ENCODE data around the gene TNP2. TPM values are rescaled to one million over a fixed set of nuclear protein-coding genes. Genes with fewer than 3 reads are reported as not detected.

Gene TNP2
- total and polyA plus RNA-seq, 2 donors (not counting 3 experiments of a cell fraction or from before 2014, with no cell fraction given), result not detected

DNA sequence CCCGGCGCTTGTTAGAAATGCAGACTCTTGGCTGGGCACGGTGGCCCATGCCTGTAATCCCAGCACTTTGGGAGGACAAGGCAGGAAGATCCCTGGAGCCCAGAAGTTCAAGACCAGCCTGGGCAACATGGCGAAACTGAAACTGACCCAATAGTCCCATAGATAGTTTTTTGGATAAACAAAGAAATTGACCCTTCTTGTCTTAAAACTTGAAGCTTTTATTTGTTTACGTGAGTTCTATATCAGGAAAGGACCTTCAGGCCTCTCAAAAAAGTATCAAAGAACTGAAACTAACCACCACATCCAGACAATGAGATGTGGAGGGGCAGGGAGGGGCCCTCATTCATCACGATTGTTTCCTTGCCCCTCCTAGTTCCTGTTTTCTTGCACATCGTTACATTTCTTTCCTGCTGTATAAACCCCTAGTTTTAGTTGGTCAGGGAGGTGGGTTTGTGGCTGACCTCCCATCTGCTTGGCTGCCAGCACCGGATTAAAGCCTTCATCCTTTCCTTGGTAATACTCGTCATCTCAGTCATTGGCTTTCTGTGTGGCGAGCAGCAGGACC lies 42.0 kb upstream of the TNP2 start:
- intact Hi-C loops (cut with micrococcal nuclease) (loop anchor here (10.0 kb wide), 1 partner anchor 56 kb away; the partner anchor contains the start of gene SOCS1), dilution Hi-C loops (cut with MboI; ENCODE audit: extremely low pct_ligation_motif_present, low sequenced_read_pairs) (no loop called here)
- BruUV-seq (replicated peaks), result no TSS peak
- Histone ChIP-seq H3K4me2 (ENCODE audit: insufficient read depth, low read length) (no peak overlapping the region), H3K4me1 (ENCODE audit: control insufficient read depth, extremely low read depth, insufficient read depth, low read length) (no peaks in the 10 kb centered on the region), H4K20me1 (replicated peaks; ENCODE audit: control insufficient read depth, extremely low read depth, insufficient read depth, low read length) (no peaks in the 10 kb centered on the region), H3K9ac (replicated peaks; ENCODE audit: extremely low read depth, insufficient read depth, low read length) (no peak overlapping the region), H3K79me2 (ENCODE audit: control insufficient read depth, insufficient read depth, low read length) (no peaks in the 10 kb centered on the region), H3K9me1 (replicated peaks; ENCODE audit: control insufficient read depth, extremely low read depth, insufficient read depth, low read length) (no peaks in the 10 kb centered on the region), H3K4me3 (replicated peaks in 1 of 3; ENCODE audit: insufficient read depth in 1 of 3, low read depth in 1 of 3, low read length in 3 of 3) (no peak overlapping the region), H2AFZ (ENCODE audit: low read depth, low read length) (peak overlapping the region; percentile 81), H3K9me3 (replicated peaks; ENCODE audit: control insufficient read depth, insufficient read depth, low read length) (no peaks in the 10 kb centered on the region), H3K27ac (ENCODE audit: insufficient read depth, low read depth, low read length) (no peak overlapping the region), H3K27me3 (ENCODE audit: control insufficient read depth in 2 of 2, insufficient read depth in 2 of 2, low read length in 2 of 2) (no peaks in the 10 kb centered on the region), H3K36me3 (ENCODE audit: control insufficient read depth in 2 of 2, extremely low read depth in 1 of 2, insufficient read depth in 2 of 2, low read length in 2 of 2) (no peaks in the 10 kb centered on the region)
- TF ChIP-seq MYC (IDR thresholded peaks at IDR 0.05; ENCODE audit: low read depth, low read length) (no peak), FOS (IDR thresholded peaks at IDR 0.05; ENCODE audit: borderline replicate concordance, insufficient read depth, low read length) (no peak), GATA2 (IDR thresholded peaks at IDR 0.05; ENCODE audit: insufficient read depth, insufficient read length, low read depth, low read length) (no peak), POLR2A (IDR thresholded peaks at IDR 0.05; ENCODE audit: low read depth, low read length) (no peak)
- TF ChIP-seq, protein P1, sequence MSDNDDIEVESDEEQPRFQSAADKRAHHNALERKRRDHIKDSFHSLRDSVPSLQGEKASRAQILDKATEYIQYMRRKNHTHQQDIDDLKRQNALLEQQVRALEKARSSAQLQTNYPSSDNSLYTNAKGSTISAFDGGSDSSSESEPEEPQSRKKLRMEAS (IDR thresholded peaks at IDR 0.05; ENCODE audit: insufficient read depth, insufficient read length), result no peak
- peak; percentile 82 for FAIRE-seq
- ChIA-PET CTCF (interaction anchor here (1.1 to 1.2 kb wide), 2 partner anchors 12 to 55 kb away, joined by 4 read pairs; partner anchors contain the start of gene SOCS1), POLR2A (no interaction called here)
- DNase-seq (ENCODE audit: low read depth, low spot score), result peak; percentile 29

DNA sequence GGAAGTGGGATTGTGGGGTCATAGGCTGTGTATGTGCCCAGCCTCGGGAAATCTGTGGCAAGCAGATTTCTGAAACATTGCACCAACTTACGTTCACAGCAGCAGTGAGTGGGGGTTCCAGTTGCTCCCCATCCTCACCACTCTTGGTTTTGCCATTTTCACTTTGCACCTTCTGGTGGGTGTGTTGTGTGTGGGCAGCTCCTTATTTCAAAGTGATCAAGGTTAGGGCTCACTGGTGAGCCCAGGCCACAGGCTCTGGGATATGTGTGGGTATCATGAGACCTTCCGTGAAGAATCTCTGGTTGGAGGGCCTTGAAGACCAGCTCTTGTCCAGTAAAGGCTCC lies 41.5 kb upstream of the TNP2 start:
- Histone ChIP-seq H3K36me3 (ENCODE audit: control insufficient read depth in 2 of 2, extremely low read depth in 1 of 2, insufficient read depth in 2 of 2, low read length in 2 of 2) (no peaks in the 10 kb centered on the region), H3K27me3 (ENCODE audit: control insufficient read depth in 2 of 2, insufficient read depth in 2 of 2, low read length in 2 of 2) (no peaks in the 10 kb centered on the region)
- POLR2A ChIA-PET, result no interaction called here

More for the DNA sequence above, 41.5 kb upstream of the TNP2 start:
- H3K4me3 ChIP-seq (replicated peaks in 1 of 3; ENCODE audit: insufficient read depth in 1 of 3, low read depth in 1 of 3, low read length in 3 of 3), result no peak overlapping the region
- no peak overlapping the region for H3K9ac ChIP-seq (replicated peaks; ENCODE audit: extremely low read depth, insufficient read depth, low read length)
- dilution Hi-C loops (cut with MboI; ENCODE audit: extremely low pct_ligation_motif_present, low sequenced_read_pairs) (no loop called here), intact Hi-C loops (cut with micrococcal nuclease) (loop anchor here (10.0 kb wide), 1 partner anchor 56 kb away; the partner anchor contains the start of gene SOCS1)
- no peaks in the 10 kb centered on the region for H3K79me2 ChIP-seq (ENCODE audit: control insufficient read depth, insufficient read depth, low read length)
- no peaks in the 10 kb centered on the region for H3K9me1 ChIP-seq (replicated peaks; ENCODE audit: control insufficient read depth, extremely low read depth, insufficient read depth, low read length)
- H3K9me3 ChIP-seq (replicated peaks; ENCODE audit: control insufficient read depth, insufficient read depth, low read length), result no peaks in the 10 kb centered on the region
- DNase-seq (ENCODE audit: low read depth, low spot score), result no peak
- no peaks in the 10 kb centered on the region for H3K4me1 ChIP-seq (ENCODE audit: control insufficient read depth, extremely low read depth, insufficient read depth, low read length)
- CTCF ChIA-PET, result no interaction called here
- no peak overlapping the region for H3K27ac ChIP-seq (ENCODE audit: insufficient read depth, low read depth, low read length)
- no TSS peak for BruUV-seq (replicated peaks)
- TF ChIP-seq POLR2A (IDR thresholded peaks at IDR 0.05; ENCODE audit: low read depth, low read length) (no peak), EZH2 (IDR thresholded peaks at IDR 0.05; ENCODE audit: borderline replicate concordance, low read depth, low read length, severe bottlenecking) (no peak), JUN (IDR thresholded peaks at IDR 0.05; ENCODE audit: borderline replicate concordance, insufficient read depth, insufficient read length, low read depth) (no peak), FOS (IDR thresholded peaks at IDR 0.05; ENCODE audit: borderline replicate concordance, insufficient read depth, low read length) (no peak), POLR2AphosphoS5 (IDR thresholded peaks at IDR 0.05; ENCODE audit: insufficient read depth, low read depth, low read length) (no peak), MYC (IDR thresholded peaks at IDR 0.05; ENCODE audit: low read depth, low read length) (no peak), GATA2 (IDR thresholded peaks at IDR 0.05; ENCODE audit: insufficient read depth, insufficient read length, low read depth, low read length) (no peak)
- TF ChIP-seq, protein P2, sequence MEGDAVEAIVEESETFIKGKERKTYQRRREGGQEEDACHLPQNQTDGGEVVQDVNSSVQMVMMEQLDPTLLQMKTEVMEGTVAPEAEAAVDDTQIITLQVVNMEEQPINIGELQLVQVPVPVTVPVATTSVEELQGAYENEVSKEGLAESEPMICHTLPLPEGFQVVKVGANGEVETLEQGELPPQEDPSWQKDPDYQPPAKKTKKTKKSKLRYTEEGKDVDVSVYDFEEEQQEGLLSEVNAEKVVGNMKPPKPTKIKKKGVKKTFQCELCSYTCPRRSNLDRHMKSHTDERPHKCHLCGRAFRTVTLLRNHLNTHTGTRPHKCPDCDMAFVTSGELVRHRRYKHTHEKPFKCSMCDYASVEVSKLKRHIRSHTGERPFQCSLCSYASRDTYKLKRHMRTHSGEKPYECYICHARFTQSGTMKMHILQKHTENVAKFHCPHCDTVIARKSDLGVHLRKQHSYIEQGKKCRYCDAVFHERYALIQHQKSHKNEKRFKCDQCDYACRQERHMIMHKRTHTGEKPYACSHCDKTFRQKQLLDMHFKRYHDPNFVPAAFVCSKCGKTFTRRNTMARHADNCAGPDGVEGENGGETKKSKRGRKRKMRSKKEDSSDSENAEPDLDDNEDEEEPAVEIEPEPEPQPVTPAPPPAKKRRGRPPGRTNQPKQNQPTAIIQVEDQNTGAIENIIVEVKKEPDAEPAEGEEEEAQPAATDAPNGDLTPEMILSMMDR (IDR thresholded peaks at IDR 0.05; ENCODE audit: extremely low read depth in 1 of 2, insufficient read depth in 1 of 2, low read depth in 1 of 2, low read length in 2 of 2), result no peak
- TF ChIP-seq, protein P1 (IDR thresholded peaks at IDR 0.05; ENCODE audit: insufficient read depth, insufficient read length), result no peak
- no peak overlapping the region for H2AFZ ChIP-seq (ENCODE audit: low read depth, low read length)
- H3K4me2 ChIP-seq (ENCODE audit: insufficient read depth, low read length), result no peak overlapping the region
- H4K20me1 ChIP-seq (replicated peaks; ENCODE audit: control insufficient read depth, extremely low read depth, insufficient read depth, low read length), result no peaks in the 10 kb centered on the region
- FAIRE-seq, result no peak
